GM23338 (cell line): Measurements from ENCODE around the gene PDE7B. TPM values are rescaled to one million over a fixed set of nuclear protein-coding genes. Genes with fewer than 3 reads are reported as not detected.

Source experiments
- ATAC-seq: fragments of 200-7000 bp; cut with Tn5 transposase; 3 replicates; pipeline ENCODE4 v1.9.1; 2020
- DNase-seq: peaks from one replicate; pipeline ENCODE4 v3.0.0-alpha.2; 2015; ENCODE audit warnings: low spot score
- H2AFZ ChIP-seq: fragments of 200-600 bp; sonication (generic); 2 replicates; pipeline ENCODE4 v1.8.0; 2016; ENCODE audit warnings: antibody characterized with exemption, mild to moderate bottlenecking, moderate library complexity
- H3F3A ChIP-seq: fragments of 200-600 bp; sonication (generic); replicated peaks from 2 replicates; pipeline ENCODE4 v1.8.0; 2017; ENCODE audit warnings: antibody characterized with exemption, mixed run types, low read depth
- H3K27ac ChIP-seq: fragments of 200-600 bp; sonication (generic); 2 replicates; pipeline ENCODE4 v1.6.1; 2016; ENCODE audit warnings: low read depth
- H3K27me3 ChIP-seq: fragments of 200-600 bp; sonication (generic); 2 replicates; pipeline ENCODE4 v1.8.0; 2016; ENCODE audit warnings: mild to moderate bottlenecking, mixed run types, moderate library complexity; ENCODE audit not compliant: insufficient read depth
- H3K36me3 ChIP-seq: fragments of 200-600 bp; sonication (generic); 2 replicates; pipeline ENCODE4 v1.8.0; 2016; ENCODE audit warnings: mild to moderate bottlenecking; ENCODE audit not compliant: insufficient read depth
- H3K4me1 ChIP-seq: fragments of 200-600 bp; sonication (generic); 2 replicates; pipeline ENCODE4 v1.8.0; 2016; ENCODE audit warnings: mild to moderate bottlenecking, moderate library complexity; ENCODE audit not compliant: insufficient read depth
- H3K4me2 ChIP-seq: fragments of 200-600 bp; sonication (generic); 2 replicates; pipeline ENCODE4 v1.7.1; 2017; ENCODE audit warnings: mixed run types
- H3K4me3 ChIP-seq: fragments of 200-600 bp; sonication (generic); 2 replicates; pipeline ENCODE4 v1.6.1; 2016; ENCODE audit warnings: mixed run types
- H3K79me2 ChIP-seq: fragments of 200-600 bp; sonication (generic); replicated peaks from 2 replicates; pipeline ENCODE4 v1.8.0; 2017; ENCODE audit warnings: mild to moderate bottlenecking; ENCODE audit not compliant: insufficient read depth
- H3K9me2 ChIP-seq: fragments of 200-600 bp; sonication (generic); 2 replicates; pipeline ENCODE4 v1.8.0; 2017; ENCODE audit not compliant: insufficient read depth
- H4K20me1 ChIP-seq: fragments of 200-600 bp; sonication (generic); replicated peaks from 2 replicates; pipeline ENCODE4 v1.8.0; 2017; ENCODE audit warnings: mild to moderate bottlenecking; ENCODE audit not compliant: insufficient read depth
- H3K27ac Mint-ChIP-seq: 2 replicates; pipeline ENCODE4 v1.8.0; 2020; ENCODE audit warnings: inconsistent platforms, mild to moderate bottlenecking, moderate library complexity, mixed read lengths
- H3K27me3 Mint-ChIP-seq: 3 replicates; pipeline ENCODE4 v1.8.0; 2022; ENCODE audit warnings: low read depth, mild to moderate bottlenecking, moderate library complexity, mixed read lengths, inconsistent platforms; ENCODE audit not compliant: insufficient read depth, poor library complexity
- H3K36me3 Mint-ChIP-seq: 3 replicates; pipeline ENCODE4 v1.8.0; 2021; ENCODE audit warnings: low read depth, mild to moderate bottlenecking, inconsistent platforms, moderate library complexity, mixed read lengths
- H3K4me1 Mint-ChIP-seq: 3 replicates; pipeline ENCODE4 v1.8.0; 2020; ENCODE audit warnings: mild to moderate bottlenecking, inconsistent platforms, mixed read lengths
- H3K4me3 Mint-ChIP-seq: 3 replicates; pipeline ENCODE4 v1.8.0; 2021; ENCODE audit warnings: moderate library complexity, mild to moderate bottlenecking, inconsistent platforms, mixed read lengths
- H3K9me3 Mint-ChIP-seq: 3 replicates; pipeline ENCODE4 v1.8.0; 2020; ENCODE audit warnings: moderate library complexity, mild to moderate bottlenecking, inconsistent platforms, mixed read lengths
- CREB1 ChIP-seq: fragments of 250-450 bp; sonication (Bioruptor Pico); IDR thresholded peaks from 2 replicates; pipeline ENCODE4 v1.5.0; 2020; ENCODE audit warnings: low read depth, mild to moderate bottlenecking, moderate library complexity
- EZH2 ChIP-seq: fragments of 200-600 bp; sonication (generic); IDR thresholded peaks from one replicate; pipeline ENCODE4 v1.8.0; 2017; ENCODE audit warnings: antibody characterized with exemption, mild to moderate bottlenecking, low read depth; ENCODE audit not compliant: unreplicated experiment
- EZH2phosphoT487 ChIP-seq: fragments of 200-600 bp; sonication (generic); IDR thresholded peaks from one replicate; pipeline ENCODE4 v1.8.1; 2018; ENCODE audit warnings: antibody characterized with exemption; ENCODE audit not compliant: unreplicated experiment
- JUNB ChIP-seq: IDR thresholded peaks from one replicate; pipeline ENCODE4 v1.6.1; 2016; ENCODE audit warnings: antibody characterized with exemption; ENCODE audit not compliant: unreplicated experiment
- NANOG ChIP-seq: IDR thresholded peaks from 2 replicates; pipeline ENCODE4 v1.6.1; 2016; ENCODE audit warnings: antibody characterized with exemption, borderline replicate concordance
- POLR2AphosphoS5 ChIP-seq: IDR thresholded peaks from 2 replicates; pipeline ENCODE4 v1.6.1; 2016; ENCODE audit warnings: antibody characterized with exemption, low read depth
- STAT1 ChIP-seq: IDR thresholded peaks from one replicate; pipeline ENCODE4 v1.6.1; 2016; ENCODE audit warnings: antibody characterized with exemption; ENCODE audit not compliant: unreplicated experiment
- ZNF331 ChIP-seq: fragments of 250-450 bp; sonication (Bioruptor Pico); IDR thresholded peaks from 2 replicates; pipeline ENCODE4 v1.5.0; 2020; ENCODE audit warnings: low read depth, mild to moderate bottlenecking, moderate library complexity
- ZNF462 ChIP-seq: fragments of 250-450 bp; sonication (Bioruptor Pico); IDR thresholded peaks from 2 replicates; pipeline ENCODE4 v1.5.0; 2020; ENCODE audit warnings: mild to moderate bottlenecking, moderate library complexity
- polyA plus RNA-seq: library from polyadenylated mRNA; unstranded; fragments of >200 nt; fragmentation: Nextera tagmentation; extraction: Ambion mirVana; gene quantifications from 2 replicates; pipeline ENCODE4 v1.2.1, GENCODE V29; 2016
- total RNA-seq: library from RNA; depleted of rRNA; stranded (reverse); fragments of >200 nt; shearing (Covaris generic); gene quantifications from 2 replicates; pipeline ENCODE4 v1.2.3, GENCODE V29; 2014
- TF ChIP-seq, protein P1 (sequence below): IDR thresholded peaks from 2 replicates; pipeline ENCODE4 v1.6.1; 2016; ENCODE audit warnings: antibody characterized with exemption
- TF ChIP-seq, protein P2 (sequence below): IDR thresholded peaks from one replicate; pipeline ENCODE4 v1.6.1; 2018; ENCODE audit warnings: antibody characterized with exemption; ENCODE audit not compliant: unreplicated experiment
- TF ChIP-seq, protein P3 (sequence below), 2 experiments: fragments of 200-600 bp in 1 of 2; sonication (generic) in 1 of 2; conservative IDR thresholded peaks; 2 replicates each; pipeline versions ENCODE4 v1.5.1 to v1.6.1; 2016 to 2017; ENCODE audit warnings: antibody characterized with exemption in 2 of 2, low read depth in 2 of 2, mild to moderate bottlenecking in 2 of 2, moderate library complexity in 1 of 2

PDE7B gene
- total and polyA plus RNA-seq, 2 experiments from 2014 or later = 0.07 TPM; not detected in 1

- no peak for ATAC-seq
- Mint-ChIP-seq H3K27ac (no peak overlapping the region), H3K36me3 (no peaks in the 10 kb centered on the region), H3K27me3 (no peaks in the 10 kb centered on the region), H3K4me1 (peaks cover 3% of the 10 kb centered on the region; the same call in 1 of the 3 replicates), H3K9me3 (no peaks in the 10 kb centered on the region), H3K4me3 (no peak overlapping the region)
- Histone ChIP-seq H3K4me3 (no peak overlapping the region), H2AFZ (no peak overlapping the region), H3K79me2 (no peaks in the 10 kb centered on the region), H4K20me1 (no peaks in the 10 kb centered on the region), H3F3A (no peaks in the 10 kb centered on the region), H3K27ac (no peak overlapping the region), H3K4me2 (no peak overlapping the region), H3K9me2 (no peaks in the 10 kb centered on the region), H3K27me3 (no peaks in the 10 kb centered on the region), H3K4me1 (no peaks in the 10 kb centered on the region), H3K36me3 (no peaks in the 10 kb centered on the region)
- TF ChIP-seq NANOG (no peak), EZH2phosphoT487 (no peak), EZH2 (no peak), JUNB (no peak), POLR2AphosphoS5 (no peak), ZNF462 (no peak), STAT1 (no peak), CREB1 (CRISPR knock-in tag) (no peak), ZNF331 (CRISPR knock-in tag) (no peak)
- TF ChIP-seq, protein P1, sequence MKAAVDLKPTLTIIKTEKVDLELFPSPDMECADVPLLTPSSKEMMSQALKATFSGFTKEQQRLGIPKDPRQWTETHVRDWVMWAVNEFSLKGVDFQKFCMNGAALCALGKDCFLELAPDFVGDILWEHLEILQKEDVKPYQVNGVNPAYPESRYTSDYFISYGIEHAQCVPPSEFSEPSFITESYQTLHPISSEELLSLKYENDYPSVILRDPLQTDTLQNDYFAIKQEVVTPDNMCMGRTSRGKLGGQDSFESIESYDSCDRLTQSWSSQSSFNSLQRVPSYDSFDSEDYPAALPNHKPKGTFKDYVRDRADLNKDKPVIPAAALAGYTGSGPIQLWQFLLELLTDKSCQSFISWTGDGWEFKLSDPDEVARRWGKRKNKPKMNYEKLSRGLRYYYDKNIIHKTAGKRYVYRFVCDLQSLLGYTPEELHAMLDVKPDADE = no peak
- TF ChIP-seq, protein P2, sequence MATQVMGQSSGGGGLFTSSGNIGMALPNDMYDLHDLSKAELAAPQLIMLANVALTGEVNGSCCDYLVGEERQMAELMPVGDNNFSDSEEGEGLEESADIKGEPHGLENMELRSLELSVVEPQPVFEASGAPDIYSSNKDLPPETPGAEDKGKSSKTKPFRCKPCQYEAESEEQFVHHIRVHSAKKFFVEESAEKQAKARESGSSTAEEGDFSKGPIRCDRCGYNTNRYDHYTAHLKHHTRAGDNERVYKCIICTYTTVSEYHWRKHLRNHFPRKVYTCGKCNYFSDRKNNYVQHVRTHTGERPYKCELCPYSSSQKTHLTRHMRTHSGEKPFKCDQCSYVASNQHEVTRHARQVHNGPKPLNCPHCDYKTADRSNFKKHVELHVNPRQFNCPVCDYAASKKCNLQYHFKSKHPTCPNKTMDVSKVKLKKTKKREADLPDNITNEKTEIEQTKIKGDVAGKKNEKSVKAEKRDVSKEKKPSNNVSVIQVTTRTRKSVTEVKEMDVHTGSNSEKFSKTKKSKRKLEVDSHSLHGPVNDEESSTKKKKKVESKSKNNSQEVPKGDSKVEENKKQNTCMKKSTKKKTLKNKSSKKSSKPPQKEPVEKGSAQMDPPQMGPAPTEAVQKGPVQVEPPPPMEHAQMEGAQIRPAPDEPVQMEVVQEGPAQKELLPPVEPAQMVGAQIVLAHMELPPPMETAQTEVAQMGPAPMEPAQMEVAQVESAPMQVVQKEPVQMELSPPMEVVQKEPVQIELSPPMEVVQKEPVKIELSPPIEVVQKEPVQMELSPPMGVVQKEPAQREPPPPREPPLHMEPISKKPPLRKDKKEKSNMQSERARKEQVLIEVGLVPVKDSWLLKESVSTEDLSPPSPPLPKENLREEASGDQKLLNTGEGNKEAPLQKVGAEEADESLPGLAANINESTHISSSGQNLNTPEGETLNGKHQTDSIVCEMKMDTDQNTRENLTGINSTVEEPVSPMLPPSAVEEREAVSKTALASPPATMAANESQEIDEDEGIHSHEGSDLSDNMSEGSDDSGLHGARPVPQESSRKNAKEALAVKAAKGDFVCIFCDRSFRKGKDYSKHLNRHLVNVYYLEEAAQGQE = no peak
- TF ChIP-seq, protein P3, sequence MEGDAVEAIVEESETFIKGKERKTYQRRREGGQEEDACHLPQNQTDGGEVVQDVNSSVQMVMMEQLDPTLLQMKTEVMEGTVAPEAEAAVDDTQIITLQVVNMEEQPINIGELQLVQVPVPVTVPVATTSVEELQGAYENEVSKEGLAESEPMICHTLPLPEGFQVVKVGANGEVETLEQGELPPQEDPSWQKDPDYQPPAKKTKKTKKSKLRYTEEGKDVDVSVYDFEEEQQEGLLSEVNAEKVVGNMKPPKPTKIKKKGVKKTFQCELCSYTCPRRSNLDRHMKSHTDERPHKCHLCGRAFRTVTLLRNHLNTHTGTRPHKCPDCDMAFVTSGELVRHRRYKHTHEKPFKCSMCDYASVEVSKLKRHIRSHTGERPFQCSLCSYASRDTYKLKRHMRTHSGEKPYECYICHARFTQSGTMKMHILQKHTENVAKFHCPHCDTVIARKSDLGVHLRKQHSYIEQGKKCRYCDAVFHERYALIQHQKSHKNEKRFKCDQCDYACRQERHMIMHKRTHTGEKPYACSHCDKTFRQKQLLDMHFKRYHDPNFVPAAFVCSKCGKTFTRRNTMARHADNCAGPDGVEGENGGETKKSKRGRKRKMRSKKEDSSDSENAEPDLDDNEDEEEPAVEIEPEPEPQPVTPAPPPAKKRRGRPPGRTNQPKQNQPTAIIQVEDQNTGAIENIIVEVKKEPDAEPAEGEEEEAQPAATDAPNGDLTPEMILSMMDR (conservative IDR thresholded peaks at IDR 0.05; ENCODE audit: low read depth in 2 of 2) = no peak
- no peak for DNase-seq
Measured at GRCh38 chr6:136060052-136060451, 208.6 kb downstream of the PDE7B start.
